Neural progenitor cell (in vitro differentiated cells): ENCODE measurements around the gene ARPC3.

Experiments
- CTCF ChIP-seq: fragments of 200-600 bp; sonication (generic); IDR thresholded peaks from 2 replicates; pipeline ENCODE4 v1.5.1; 2017; ENCODE audit warnings: antibody characterized with exemption, mild to moderate bottlenecking
- EZH2 ChIP-seq: fragments of 200-600 bp; sonication (generic); IDR thresholded peaks from 2 replicates; pipeline ENCODE4 v1.6.1; 2017; ENCODE audit warnings: antibody characterized with exemption, mild to moderate bottlenecking, moderate library complexity

- TF ChIP-seq CTCF (no peak), EZH2 (no peak)
Observed at GRCh38 chr12:110426406-110426805, 23.7 kb downstream of the ARPC3 start.
